Choroid plexus epithelial cell (primary cell): ENCODE results near the gene CYTH4.

Source experiments
- DNase-seq: peaks from one replicate; pipeline ENCODE4 v3.0.0-alpha.2; 2010; ENCODE audit warnings: low read depth
- H3K4me3 ChIP-seq: 2 replicates; pipeline ENCODE4 v1.5.1; 2011; ENCODE audit warnings: low read depth, mild to moderate bottlenecking, control low read depth, low read length, moderate library complexity
- CTCF ChIP-seq: conservative IDR thresholded peaks from 2 replicates; pipeline ENCODE4 v1.5.1; 2011; ENCODE audit warnings: low read depth, mild to moderate bottlenecking, control low read depth, inconsistent platforms, low read length, moderate library complexity

Gene CYTH4

DNA sequence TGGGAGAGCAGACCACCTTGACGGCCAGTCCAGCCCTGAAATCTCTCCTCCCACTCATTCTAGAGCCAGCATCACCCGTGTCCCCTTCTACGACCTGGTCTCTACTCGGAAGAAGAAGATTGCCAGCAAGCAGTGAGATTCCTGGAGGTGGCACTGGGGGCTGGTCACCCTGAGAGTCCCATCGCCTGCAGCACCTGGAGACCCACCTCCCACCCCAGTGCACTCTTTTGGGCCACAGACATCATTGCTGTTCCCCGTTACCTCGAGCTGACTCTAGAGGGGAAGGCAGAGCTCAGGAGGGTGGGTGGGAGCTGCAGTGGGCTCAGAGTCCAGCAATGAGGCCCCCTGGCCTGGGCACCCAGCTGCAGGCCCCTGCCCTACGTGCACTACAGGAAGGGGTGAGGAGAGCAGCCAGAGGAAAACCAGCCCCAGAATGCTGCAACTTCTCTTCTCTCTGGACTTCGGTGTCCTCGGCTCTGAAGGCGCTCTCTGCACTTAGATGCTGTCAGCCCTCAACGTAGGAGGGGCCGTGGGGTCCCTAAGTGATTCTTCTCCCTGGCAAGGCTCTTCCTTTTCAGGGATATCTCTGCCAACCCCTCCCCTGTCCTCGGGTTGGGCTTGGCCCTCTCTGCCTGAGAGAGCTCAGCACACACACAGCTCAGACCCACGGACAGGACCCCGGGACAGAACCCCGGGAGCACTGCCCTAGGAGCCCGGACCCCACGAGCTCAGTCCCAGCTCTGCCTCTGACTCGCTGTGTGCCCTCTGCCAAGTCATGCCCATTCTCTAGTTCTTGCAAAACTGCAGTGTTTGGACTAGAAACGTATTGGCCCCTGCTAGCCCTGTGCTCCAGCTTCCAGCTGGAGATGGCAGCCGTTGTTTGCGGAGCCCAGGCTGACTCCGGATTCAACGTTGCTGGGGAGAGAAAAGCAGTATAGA, 31.3 kb downstream of the CYTH4 start:
- DNase-seq: no peak
- H3K4me3 ChIP-seq: no peak overlapping the region
- no peak for TF ChIP-seq CTCF

GRCh38 chr22:37314315-37315074, 32.2 kb downstream of the CYTH4 start:
- no peak overlapping the region for H3K4me3 ChIP-seq
- no peak for DNase-seq
- TF ChIP-seq CTCF: no peak

GRCh38 chr22:37316405-37316804, 34.1 kb downstream of the CYTH4 start:
- H3K4me3 ChIP-seq: no peak overlapping the region
- DNase-seq: no peak
- no peak for TF ChIP-seq CTCF

GRCh38 chr22:37316875-37317371, 34.6 kb downstream of the CYTH4 start:
- peak; percentile 95 for DNase-seq
- TF ChIP-seq CTCF: peak; percentile 95
- H3K4me3 ChIP-seq: no peak overlapping the region

DNA sequence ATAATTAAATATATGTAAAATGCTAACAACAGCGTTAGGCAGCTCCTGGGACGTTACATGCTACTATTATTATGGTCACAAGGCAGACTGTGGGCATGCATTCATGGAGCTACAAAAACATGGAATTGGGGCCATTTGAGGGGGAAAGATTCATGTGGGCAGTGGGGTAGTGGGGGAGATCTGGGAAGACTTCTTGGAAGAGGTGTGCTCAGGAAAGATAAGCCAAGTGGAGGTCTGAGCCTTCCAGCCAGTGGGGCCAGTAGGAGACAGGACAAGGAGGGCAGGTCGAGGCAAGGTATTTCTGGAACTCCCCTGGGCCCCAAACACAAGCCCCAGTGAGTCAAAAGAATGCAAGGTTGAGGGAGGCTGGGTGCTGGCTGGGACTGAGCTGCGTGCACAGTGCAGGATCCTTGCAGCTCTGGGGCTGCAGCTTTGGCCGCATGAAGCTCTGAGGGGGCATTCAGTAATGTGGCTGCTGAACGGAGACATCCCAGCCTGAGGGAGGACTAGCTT, 35.4 kb downstream of the CYTH4 start:
- DNase-seq: no peak
- H3K4me3 ChIP-seq: no peak overlapping the region
- no peak for TF ChIP-seq CTCF

- H3K4me3 ChIP-seq: no peak overlapping the region
- no peak for DNase-seq
- peak; percentile 26 for TF ChIP-seq CTCF
These were observed 36.2 kb downstream of the CYTH4 start for GRCh38 chr22:37318364-37319109.
